H9 (cell line): Measurements from ENCODE around the gene PVALB. TPM values are rescaled to one million over a fixed set of nuclear protein-coding genes. Genes with fewer than 3 reads are reported as not detected.
A peak's percentile ranks its signal among the peaks of the same experiment; 100 is the strongest.

Source experiments
- DNase-seq: peaks from one replicate; pipeline ENCODE4 v3.0.0-alpha.2; 2017
- H2AFZ ChIP-seq: one replicate; pipeline ENCODE4 v1.6.1; 2013; ENCODE audit warnings: mild to moderate bottlenecking, low read length, control low read depth, moderate library complexity
- H2AK5ac ChIP-seq: 2 replicates; pipeline ENCODE4 v1.6.1; 2013; ENCODE audit warnings: low read length, control low read depth, mixed read lengths; ENCODE audit not compliant: insufficient read length
- H2BK120ac ChIP-seq: one replicate; pipeline ENCODE4 v1.6.1; 2013; ENCODE audit warnings: low read depth, mild to moderate bottlenecking, low read length, control low read depth, inconsistent platforms; ENCODE audit not compliant: poor library complexity, severe bottlenecking
- H2BK12ac ChIP-seq: 2 replicates; pipeline ENCODE4 v1.6.1; 2013; ENCODE audit warnings: low read length, control low read depth, mixed read lengths, low read depth; ENCODE audit not compliant: insufficient read length
- H2BK15ac ChIP-seq: 2 replicates; pipeline ENCODE4 v1.6.1; 2013; ENCODE audit warnings: low read depth, low read length, control low read depth
- H2BK20ac ChIP-seq: one replicate; pipeline ENCODE4 v1.6.1; 2013; ENCODE audit warnings: low read depth, mild to moderate bottlenecking, low read length, control low read depth, inconsistent platforms; ENCODE audit not compliant: poor library complexity, severe bottlenecking
- H2BK5ac ChIP-seq: 2 replicates; pipeline ENCODE4 v1.6.1; 2013; ENCODE audit warnings: low read length, control low read depth, mixed read lengths; ENCODE audit not compliant: insufficient read length
- H3K14ac ChIP-seq: 2 replicates; pipeline ENCODE4 v1.6.1; 2013; ENCODE audit warnings: low read length, control low read depth; ENCODE audit not compliant: insufficient read depth
- H3K18ac ChIP-seq: 2 replicates; pipeline ENCODE4 v1.6.1; 2013; ENCODE audit warnings: low read depth, mild to moderate bottlenecking, mixed read lengths, low read length, control low read depth; ENCODE audit not compliant: insufficient read length
- H3K23ac ChIP-seq: 2 replicates; pipeline ENCODE4 v1.6.1; 2013; ENCODE audit warnings: low read length, control low read depth, mixed read lengths, low read depth; ENCODE audit not compliant: insufficient read length
- H3K23me2 ChIP-seq: 2 replicates; pipeline ENCODE4 v1.6.1; 2013; ENCODE audit warnings: low read depth, mild to moderate bottlenecking, mixed read lengths, low read length, control low read depth; ENCODE audit not compliant: insufficient read length, poor library complexity, severe bottlenecking
- H3K27ac ChIP-seq: 2 replicates; pipeline ENCODE4 v1.5.1; 2013; ENCODE audit warnings: low read length, control low read depth, mixed read lengths, low read depth; ENCODE audit not compliant: insufficient read length
- H3K27me3 ChIP-seq: 2 replicates; pipeline ENCODE4 v1.6.1; 2013; ENCODE audit warnings: low read length, control low read depth, inconsistent platforms; ENCODE audit not compliant: insufficient read depth
- H3K4ac ChIP-seq: 2 replicates; pipeline ENCODE4 v1.6.1; 2013; ENCODE audit warnings: low read depth, mild to moderate bottlenecking, control low read depth, inconsistent platforms, low read length, moderate library complexity
- H3K4me1 ChIP-seq: 2 replicates; pipeline ENCODE4 v1.6.1; 2013; ENCODE audit warnings: low read length, control low read depth, inconsistent platforms; ENCODE audit not compliant: insufficient read depth
- H3K4me2 ChIP-seq: 2 replicates; pipeline ENCODE4 v1.6.1; 2013; ENCODE audit warnings: low read length, control low read depth, mixed read lengths; ENCODE audit not compliant: insufficient read length, insufficient read depth
- H3K56ac ChIP-seq: 2 replicates; pipeline ENCODE4 v1.6.1; 2013; ENCODE audit warnings: low read depth, mild to moderate bottlenecking, mixed read lengths, low read length, control low read depth; ENCODE audit not compliant: insufficient read length
- H3K79me1 ChIP-seq: 2 replicates; pipeline ENCODE4 v1.6.1; 2013; ENCODE audit warnings: low read depth, mild to moderate bottlenecking, moderate library complexity, low read length, control low read depth, inconsistent platforms; ENCODE audit not compliant: insufficient read depth, poor library complexity, severe bottlenecking
- H3K79me2 ChIP-seq: 2 replicates; pipeline ENCODE4 v1.6.1; 2013; ENCODE audit warnings: low read length, control low read depth, inconsistent platforms; ENCODE audit not compliant: insufficient read depth
- H3K9ac ChIP-seq: 2 replicates; pipeline ENCODE4 v1.6.1; 2013; ENCODE audit warnings: low read length, control low read depth, mixed read lengths; ENCODE audit not compliant: insufficient read length; ENCODE audit errors: extremely low read depth
- H3K9me3 ChIP-seq: one replicate; pipeline ENCODE4 v1.6.1; 2013; ENCODE audit warnings: low read depth, low read length, inconsistent platforms; ENCODE audit not compliant: control insufficient read depth
- H3T11ph ChIP-seq: one replicate; pipeline ENCODE4 v1.6.1; 2013; ENCODE audit warnings: mild to moderate bottlenecking, low read length, control low read depth, inconsistent platforms
- H4K20me1 ChIP-seq: one replicate; pipeline ENCODE4 v1.6.1; 2013; ENCODE audit not compliant: control insufficient read depth, insufficient read length, insufficient read depth
- H4K5ac ChIP-seq: 2 replicates; pipeline ENCODE4 v1.6.1; 2013; ENCODE audit warnings: low read depth, mild to moderate bottlenecking, mixed read lengths, low read length, control low read depth; ENCODE audit not compliant: insufficient read length
- H4K8ac ChIP-seq: replicated peaks from 2 replicates; pipeline ENCODE4 v1.6.1; 2013; ENCODE audit warnings: low read length, control low read depth, mixed read lengths, low read depth; ENCODE audit not compliant: insufficient read length
- H4K91ac ChIP-seq: 2 replicates; pipeline ENCODE4 v1.6.1; 2013; ENCODE audit warnings: low read depth, mild to moderate bottlenecking, moderate library complexity, mixed read lengths, low read length, control low read depth; ENCODE audit not compliant: insufficient read length
- H3K27ac Mint-ChIP-seq, 3 experiments: 2 replicates in 2 of 3; 3 replicates in 1 of 3; pipeline ENCODE4 v1.8.0; 2020 to 2021; ENCODE audit warnings: mixed read lengths in 3 of 3, mild to moderate bottlenecking in 1 of 3, moderate library complexity in 1 of 3
- H3K27me3 Mint-ChIP-seq: 2 replicates; pipeline ENCODE4 v1.8.0; 2021; ENCODE audit warnings: low read depth, mild to moderate bottlenecking, moderate library complexity, mixed read lengths
- H3K36me3 Mint-ChIP-seq, 3 experiments: 2 replicates in 2 of 3; 3 replicates in 1 of 3; pipeline ENCODE4 v1.8.0; 2020 to 2021; ENCODE audit warnings: low read depth in 3 of 3, mixed read lengths in 3 of 3; ENCODE audit not compliant: insufficient read depth in 1 of 3
- H3K4me1 Mint-ChIP-seq, 2 experiments: 2 replicates each; pipeline ENCODE4 v1.8.0; 2020; ENCODE audit warnings: mixed read lengths in 2 of 2
- H3K4me3 Mint-ChIP-seq, 2 experiments: 2 replicates in 1 of 2; 3 replicates in 1 of 2; pipeline ENCODE4 v1.8.0; 2020 to 2021; ENCODE audit warnings: mild to moderate bottlenecking in 2 of 2, mixed read lengths in 2 of 2, moderate library complexity in 1 of 2
- H3K9me3 Mint-ChIP-seq, 2 experiments: 2 replicates in 1 of 2; 3 replicates in 1 of 2; pipeline ENCODE4 v1.8.0; 2020; ENCODE audit warnings: mild to moderate bottlenecking in 2 of 2, mixed read lengths in 2 of 2, moderate library complexity in 1 of 2
- WGBS: extraction: QIAGEN DNeasy Blood & Tissue Kit; methylation state at CpG from one replicate; pipeline ENCODE4 v1.1.7; 2013; ENCODE audit warnings: missing lambda C conversion rate, low lambda C conversion rate, mixed read lengths; ENCODE audit not compliant: insufficient read length; ENCODE audit errors: extremely low coverage; 5-methylcytosine and 5-hydroxymethylcytosine counted together
- total RNA-seq: library from RNA; stranded (reverse); gene quantifications from 2 replicates; pipeline ENCODE4 v1.2.1, GENCODE V29; 2021
- TF ChIP-seq, protein P1 (sequence below): fragments of 200-600 bp; sonication (generic); conservative IDR thresholded peaks from 3 replicates; pipeline ENCODE4 v1.8.0; 2021; ENCODE audit warnings: antibody characterized with exemption, mild to moderate bottlenecking

Gene PVALB
- total RNA-seq, 1 experiment from 2014 or later: 2.7 TPM

DNA sequence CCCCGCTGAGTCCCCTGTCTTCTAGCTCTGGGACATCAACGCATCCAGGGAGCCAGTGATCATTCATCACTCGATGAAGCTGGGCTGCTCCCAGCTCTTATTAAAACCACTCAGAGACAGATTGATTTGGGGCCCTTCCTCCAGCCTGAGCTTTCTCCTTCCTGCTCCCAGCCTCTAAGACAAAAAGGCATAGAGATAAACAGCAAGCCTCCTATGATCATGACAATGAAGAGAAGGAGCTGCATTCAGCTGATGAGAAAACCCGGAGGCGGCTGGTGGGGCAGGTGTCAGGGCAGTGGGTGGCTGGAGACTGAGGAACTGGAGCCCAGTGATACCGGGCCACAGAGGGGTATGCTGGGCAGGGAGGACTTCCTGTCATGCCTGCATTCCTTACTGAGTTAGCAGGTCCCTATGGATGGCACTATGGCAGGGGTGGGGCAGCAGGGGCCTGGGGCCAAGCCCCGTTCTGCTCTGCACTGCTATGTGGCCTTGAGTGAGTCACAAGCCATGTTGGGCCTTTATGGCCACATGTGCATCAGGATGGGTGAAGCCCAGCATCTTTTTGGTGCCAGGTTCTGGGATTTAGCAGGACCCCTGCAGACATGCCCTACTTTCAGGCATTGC, 20.2 kb downstream of the PVALB start:
- Histone ChIP-seq H2BK15ac (no peak overlapping the region), H2BK20ac (no peak overlapping the region), H3K79me1 (no peaks in the 10 kb centered on the region), H3K4ac (no peak overlapping the region), H3K14ac (no peak overlapping the region; the same call in 1 of the 2 replicates), H2BK12ac (no peak overlapping the region), H3K56ac (no peak overlapping the region), H3K4me2 (no peak overlapping the region), H2BK5ac (no peak overlapping the region), H2BK120ac (no peak overlapping the region), H3K9ac (no peak overlapping the region), H2AK5ac (no peak overlapping the region), H3K27me3 (no peaks in the 10 kb centered on the region), H3K27ac (no peak overlapping the region), H3K4me1 (peaks cover 15% of the 10 kb centered on the region; the same call in 1 of the 2 replicates), H3T11ph (no peak overlapping the region), H3K9me3 (no peaks in the 10 kb centered on the region), H3K79me2 (no peaks in the 10 kb centered on the region), H4K91ac (no peak overlapping the region), H3K18ac (no peak overlapping the region), H4K20me1 (no peaks in the 10 kb centered on the region), H3K23ac (no peak overlapping the region), H4K5ac (no peak overlapping the region), H3K23me2 (no peaks in the 10 kb centered on the region), H2AFZ (no peak overlapping the region), H4K8ac (no peak overlapping the region)
- H3K9me3 Mint-ChIP-seq: peaks cover 0 to 3% of the 10 kb centered on the region in 2 experiments; a peak in 2 of 5 replicates
- H3K4me3 Mint-ChIP-seq: peak overlapping the region in 1 of 2 experiments; percentile 36; a peak in 1 of 5 replicates
- peak; percentile 45 for DNase-seq
- peaks cover 45 to 46% of the 10 kb centered on the region in 2 experiments for H3K4me1 Mint-ChIP-seq
- peak overlapping the region; percentile 17 to 79 (median 68); a peak in 4 of 7 replicates for H3K27ac Mint-ChIP-seq
- TF ChIP-seq, protein P1, sequence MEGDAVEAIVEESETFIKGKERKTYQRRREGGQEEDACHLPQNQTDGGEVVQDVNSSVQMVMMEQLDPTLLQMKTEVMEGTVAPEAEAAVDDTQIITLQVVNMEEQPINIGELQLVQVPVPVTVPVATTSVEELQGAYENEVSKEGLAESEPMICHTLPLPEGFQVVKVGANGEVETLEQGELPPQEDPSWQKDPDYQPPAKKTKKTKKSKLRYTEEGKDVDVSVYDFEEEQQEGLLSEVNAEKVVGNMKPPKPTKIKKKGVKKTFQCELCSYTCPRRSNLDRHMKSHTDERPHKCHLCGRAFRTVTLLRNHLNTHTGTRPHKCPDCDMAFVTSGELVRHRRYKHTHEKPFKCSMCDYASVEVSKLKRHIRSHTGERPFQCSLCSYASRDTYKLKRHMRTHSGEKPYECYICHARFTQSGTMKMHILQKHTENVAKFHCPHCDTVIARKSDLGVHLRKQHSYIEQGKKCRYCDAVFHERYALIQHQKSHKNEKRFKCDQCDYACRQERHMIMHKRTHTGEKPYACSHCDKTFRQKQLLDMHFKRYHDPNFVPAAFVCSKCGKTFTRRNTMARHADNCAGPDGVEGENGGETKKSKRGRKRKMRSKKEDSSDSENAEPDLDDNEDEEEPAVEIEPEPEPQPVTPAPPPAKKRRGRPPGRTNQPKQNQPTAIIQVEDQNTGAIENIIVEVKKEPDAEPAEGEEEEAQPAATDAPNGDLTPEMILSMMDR: no peak
- no CpG with 5 or more reads among the region's 7 CpGs for WGBS
- peaks cover 10% of the 10 kb centered on the region for H3K27me3 Mint-ChIP-seq
- no peaks in the 10 kb centered on the region for H3K36me3 Mint-ChIP-seq
